WTC11 (cell line): ENCODE measurements around the gene LDLRAD2. TPM values are rescaled to one million over a fixed set of nuclear protein-coding genes. Genes with fewer than 3 reads are reported as not detected.

Experiments used
- ATAC-seq: fragments of 200-7000 bp; cut with Tn5 transposase; 2 replicates; pipeline ENCODE4 v1.10.0; 2021; ENCODE audit warnings: mild to moderate bottlenecking, moderate library complexity
- CTCF ChIA-PET: fragments of 300-600 bp; sonication (Branson Sonifier 250); formaldehyde crosslinking; loops from one replicate; lab custom pipeline; 2021; ENCODE audit warnings: antibody characterized with exemption; lab: Charles Lee
- POLR2A ChIA-PET: fragments of 350-600 bp; sonication (Branson Sonifier 250); formaldehyde crosslinking; loops from one replicate; lab custom pipeline; 2021; ENCODE audit warnings: antibody characterized with exemption; lab: Charles Lee
- DNase-seq: peaks from one replicate; pipeline ENCODE4 v3.0.0; 2021; ENCODE audit warnings: low spot score
- H3K27ac Mint-ChIP-seq: 2 replicates; pipeline ENCODE4 v1.8.0; 2021; ENCODE audit warnings: mixed read lengths
- H3K27me3 Mint-ChIP-seq: 2 replicates; pipeline ENCODE4 v1.8.0; 2021; ENCODE audit warnings: low read depth, mild to moderate bottlenecking, moderate library complexity, mixed read lengths
- H3K36me3 Mint-ChIP-seq: 2 replicates; pipeline ENCODE4 v1.8.0; 2021; ENCODE audit warnings: mixed read lengths
- H3K4me1 Mint-ChIP-seq: 2 replicates; pipeline ENCODE4 v1.8.0; 2022; ENCODE audit warnings: mixed read lengths
- H3K4me3 Mint-ChIP-seq: 2 replicates; pipeline ENCODE4 v1.8.0; 2021; ENCODE audit warnings: mild to moderate bottlenecking, moderate library complexity, mixed read lengths
- H3K9me3 Mint-ChIP-seq: 2 replicates; pipeline ENCODE4 v1.8.0; 2021; ENCODE audit warnings: mixed read lengths
- ATF1 ChIP-seq: sonication (generic); formaldehyde crosslinking; IDR thresholded peaks from 2 replicates; pipeline ENCODE4 v1.8.1; 2023; ENCODE audit warnings: mild to moderate bottlenecking, moderate library complexity, missing genetic modification reagents
- CREB1 ChIP-seq: sonication (generic); formaldehyde crosslinking; IDR thresholded peaks from 2 replicates; pipeline ENCODE4 v1.8.0; 2023; ENCODE audit warnings: mild to moderate bottlenecking, missing genetic modification reagents
- FOXK1 ChIP-seq: sonication (generic); formaldehyde crosslinking; IDR thresholded peaks from 2 replicates; pipeline ENCODE4 v1.8.0; 2022; ENCODE audit warnings: mild to moderate bottlenecking, moderate library complexity, missing genetic modification reagents
- GABPB1 ChIP-seq: sonication (generic); formaldehyde crosslinking; IDR thresholded peaks from 2 replicates; pipeline ENCODE4 v1.8.1; 2023; ENCODE audit warnings: mild to moderate bottlenecking, missing genetic modification reagents
- GRHL2 ChIP-seq: fragments of 250-450 bp; sonication (Bioruptor Pico); IDR thresholded peaks from 2 replicates; pipeline ENCODE4 v1.8.0; 2022; ENCODE audit warnings: mild to moderate bottlenecking, moderate library complexity; ENCODE audit not compliant: insufficient replicate concordance, severe bottlenecking
- HMGA2 ChIP-seq: fragments of 250-450 bp; sonication (Bioruptor Pico); IDR thresholded peaks from 2 replicates; pipeline ENCODE4 v1.4.0; 2021; ENCODE audit warnings: mild to moderate bottlenecking, moderate library complexity
- NR1H2 ChIP-seq: sonication (generic); formaldehyde crosslinking; IDR thresholded peaks from 2 replicates; pipeline ENCODE4 v1.9.0; 2021; ENCODE audit warnings: mild to moderate bottlenecking, moderate library complexity, missing genetic modification reagents
- NR2C2 ChIP-seq: sonication (generic); formaldehyde crosslinking; IDR thresholded peaks from 2 replicates; pipeline ENCODE4 v1.8.0; 2022; ENCODE audit warnings: mild to moderate bottlenecking, missing genetic modification reagents
- NR3C1 ChIP-seq: sonication (generic); formaldehyde crosslinking; conservative IDR thresholded peaks from 2 replicates; pipeline ENCODE4 v1.8.1; 2023; ENCODE audit warnings: low read depth, mild to moderate bottlenecking, missing genetic modification reagents
- SMAD4 ChIP-seq: sonication (generic); formaldehyde crosslinking; IDR thresholded peaks from 2 replicates; pipeline ENCODE4 v1.8.0; 2022; ENCODE audit warnings: mild to moderate bottlenecking, missing genetic modification reagents
- ZNF138 ChIP-seq: sonication (generic); formaldehyde crosslinking; conservative IDR thresholded peaks from 2 replicates; pipeline ENCODE4 v1.8.1; 2022; ENCODE audit warnings: mild to moderate bottlenecking, moderate library complexity, missing genetic modification reagents
- ZNF416 ChIP-seq: fragments of 250-450 bp; sonication (Bioruptor Pico); IDR thresholded peaks from 2 replicates; pipeline ENCODE4 v1.9.0; 2021; ENCODE audit warnings: mild to moderate bottlenecking, inconsistent platforms
- total RNA-seq: library from RNA; stranded (reverse); gene quantifications from 3 replicates; pipeline ENCODE4 v1.2.3, GENCODE V29; 2021
- TF ChIP-seq, protein P1 (sequence below): fragments of 250-450 bp; sonication (Bioruptor Pico); IDR thresholded peaks from 2 replicates; pipeline ENCODE4 v2.1.2; 2022; ENCODE audit warnings: mild to moderate bottlenecking, moderate library complexity
- TF ChIP-seq, protein P2 (sequence below): fragments of 250-450 bp; sonication (Bioruptor Pico); conservative IDR thresholded peaks from 2 replicates; pipeline ENCODE4 v1.9.0; 2021; ENCODE audit warnings: mild to moderate bottlenecking
- TF ChIP-seq, protein P3 (sequence below): fragments of 200-600 bp; IDR thresholded peaks from 2 replicates; pipeline ENCODE4 v1.8.0; 2022; ENCODE audit warnings: antibody characterized with exemption
- TF ChIP-seq, protein P4 (sequence below): sonication (generic); formaldehyde crosslinking; IDR thresholded peaks from 2 replicates; pipeline ENCODE4 v1.8.1; 2023; ENCODE audit warnings: mild to moderate bottlenecking, missing genetic modification reagents, borderline replicate concordance
- TF ChIP-seq, protein P5 (sequence below): sonication (generic); formaldehyde crosslinking; IDR thresholded peaks from 2 replicates; pipeline ENCODE4 v1.8.0; 2023; ENCODE audit warnings: mild to moderate bottlenecking, missing genetic modification reagents
- TF ChIP-seq, protein P6 (sequence below): sonication (generic); formaldehyde crosslinking; IDR thresholded peaks from 2 replicates; pipeline ENCODE4 v1.8.1; 2022; ENCODE audit warnings: missing genetic modification reagents, borderline replicate concordance
- TF ChIP-seq, protein P7 (sequence below): fragments of 250-450 bp; sonication (Bioruptor Pico); IDR thresholded peaks from 2 replicates; pipeline ENCODE4 v1.9.0; 2021; ENCODE audit warnings: mild to moderate bottlenecking

The LDLRAD2 gene
- total RNA-seq, 1 experiment from 2014 or later = 0.63 TPM

DNA sequence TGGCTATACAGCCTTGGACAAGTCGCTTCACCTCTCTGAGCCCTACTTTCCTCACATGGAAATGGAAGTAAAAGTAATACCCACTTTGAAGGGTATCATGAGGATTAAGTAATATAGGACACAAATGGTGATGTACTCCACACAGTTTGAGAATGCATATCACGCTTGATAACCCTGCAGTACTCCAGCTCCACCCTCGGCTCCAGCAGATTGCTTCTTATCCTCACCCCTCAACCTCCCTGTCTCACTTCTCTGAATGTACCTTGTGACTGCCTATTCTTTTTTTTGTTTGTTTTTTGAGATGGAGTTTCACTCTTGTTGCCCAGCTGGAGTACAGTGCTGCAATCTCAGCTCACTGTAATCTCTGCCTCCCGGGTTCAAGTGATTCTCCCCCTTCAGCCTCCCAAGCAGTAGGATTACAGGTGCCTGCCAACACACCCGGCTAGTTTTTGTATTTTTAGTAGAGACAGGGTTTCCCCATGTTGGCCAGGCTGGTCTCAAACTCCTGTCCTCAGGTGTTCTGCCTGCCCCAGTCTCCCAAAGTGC is 55.5 kb downstream of the LDLRAD2 start:
- H3K9me3 Mint-ChIP-seq = no peaks in the 10 kb centered on the region
- H3K4me1 Mint-ChIP-seq = peaks cover 23% of the 10 kb centered on the region
- CTCF ChIA-PET = interaction anchor here (0.8 kb wide), 1 partner anchor 549 kb away, joined by 3 read pairs; no protein-coding TSS in a partner anchor
- H3K36me3 Mint-ChIP-seq = peaks cover 31% of the 10 kb centered on the region
- DNase-seq (no peak), ATAC-seq (no peak)
- POLR2A ChIA-PET = no interaction called here
- H3K27ac Mint-ChIP-seq = no peak overlapping the region
- no peaks in the 10 kb centered on the region for H3K27me3 Mint-ChIP-seq
- H3K4me3 Mint-ChIP-seq = no peak overlapping the region
- TF ChIP-seq FOXK1 (CRISPR knock-in tag) (no peak), ATF1 (no peak), CREB1 (CRISPR knock-in tag) (no peak), ZNF138 (CRISPR knock-in tag) (no peak)
- TF ChIP-seq, protein P1, sequence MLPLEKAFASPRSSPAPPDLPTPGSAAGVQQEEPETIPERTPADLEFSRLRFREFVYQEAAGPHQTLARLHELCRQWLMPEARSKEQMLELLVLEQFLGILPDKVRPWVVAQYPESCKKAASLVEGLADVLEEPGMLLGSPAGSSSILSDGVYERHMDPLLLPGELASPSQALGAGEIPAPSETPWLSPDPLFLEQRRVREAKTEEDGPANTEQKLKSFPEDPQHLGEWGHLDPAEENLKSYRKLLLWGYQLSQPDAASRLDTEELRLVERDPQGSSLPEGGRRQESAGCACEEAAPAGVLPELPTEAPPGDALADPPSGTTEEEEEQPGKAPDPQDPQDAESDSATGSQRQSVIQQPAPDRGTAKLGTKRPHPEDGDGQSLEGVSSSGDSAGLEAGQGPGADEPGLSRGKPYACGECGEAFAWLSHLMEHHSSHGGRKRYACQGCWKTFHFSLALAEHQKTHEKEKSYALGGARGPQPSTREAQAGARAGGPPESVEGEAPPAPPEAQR (CRISPR knock-in tag) = no peak
- TF ChIP-seq, protein P2, sequence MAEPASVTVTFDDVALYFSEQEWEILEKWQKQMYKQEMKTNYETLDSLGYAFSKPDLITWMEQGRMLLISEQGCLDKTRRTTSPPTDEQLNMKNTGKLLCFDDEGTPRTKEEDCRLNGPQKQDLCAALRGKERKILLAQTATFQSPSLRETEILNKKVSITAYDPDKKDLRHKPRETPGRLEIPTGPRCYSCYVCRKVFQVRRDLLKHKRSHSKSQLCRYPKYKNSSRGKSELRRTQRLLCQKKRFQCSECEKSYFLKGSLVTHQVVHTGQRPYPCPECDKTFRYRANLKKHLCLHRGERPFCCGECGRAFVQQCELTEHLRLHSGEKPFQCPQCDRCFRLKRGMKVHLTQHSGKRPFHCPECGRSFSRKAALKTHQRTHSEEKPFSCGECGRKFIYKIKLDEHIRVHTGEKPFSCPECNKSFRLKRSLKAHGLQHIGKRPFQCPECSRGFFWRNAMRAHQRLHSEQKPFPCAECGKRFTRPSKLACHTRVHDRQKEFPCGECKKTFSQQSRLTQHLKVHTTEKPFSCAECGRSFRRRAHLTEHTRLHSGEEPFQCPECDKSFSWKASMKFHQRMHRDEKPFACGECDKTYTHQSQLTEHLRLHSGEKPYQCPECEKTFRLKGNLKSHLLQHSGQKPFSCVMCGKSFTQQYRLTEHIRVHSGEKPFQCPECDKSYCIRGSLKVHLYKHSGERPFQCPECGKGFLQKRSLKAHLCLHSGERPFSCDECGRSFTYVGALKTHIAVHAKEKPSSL = no peak

DNA sequence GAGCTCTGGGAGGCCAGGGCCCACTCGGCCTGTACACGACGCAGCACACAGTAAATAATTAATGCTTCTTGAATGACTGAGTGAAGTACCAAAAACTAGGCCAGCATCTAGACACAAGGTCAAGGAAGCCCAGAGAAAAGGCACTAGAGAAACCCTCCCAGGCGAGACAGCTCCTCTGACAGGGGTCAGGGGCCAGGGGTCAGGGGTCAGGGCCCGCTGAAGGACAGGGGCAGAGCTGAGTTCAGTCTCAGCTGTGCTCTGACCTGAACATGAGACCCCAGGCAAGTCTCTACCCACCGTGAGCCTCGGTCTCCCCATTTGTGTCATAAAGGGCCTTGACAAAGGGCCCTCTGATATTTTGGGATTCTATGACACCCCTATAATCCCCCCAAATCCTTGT is 56.4 kb downstream of the LDLRAD2 start:
- Mint-ChIP-seq H3K27ac (no peak overlapping the region), H3K27me3 (no peaks in the 10 kb centered on the region), H3K36me3 (peaks cover 31% of the 10 kb centered on the region), H3K4me3 (no peak overlapping the region), H3K9me3 (no peaks in the 10 kb centered on the region), H3K4me1 (peaks cover 26% of the 10 kb centered on the region)
- POLR2A ChIA-PET = no interaction called here
- CTCF ChIA-PET = no interaction called here
- no peak for DNase-seq
- ATAC-seq = no peak
- TF ChIP-seq NR2C2 (CRISPR knock-in tag) (no peak), NR1H2 (CRISPR knock-in tag) (no peak), GABPB1 (CRISPR knock-in tag) (no peak), GRHL2 (CRISPR knock-in tag) (no peak), NR3C1 (CRISPR knock-in tag) (no peak), HMGA2 (CRISPR knock-in tag) (no peak), SMAD4 (CRISPR knock-in tag) (no peak), ZNF416 (CRISPR knock-in tag) (no peak)
- TF ChIP-seq, protein P3, sequence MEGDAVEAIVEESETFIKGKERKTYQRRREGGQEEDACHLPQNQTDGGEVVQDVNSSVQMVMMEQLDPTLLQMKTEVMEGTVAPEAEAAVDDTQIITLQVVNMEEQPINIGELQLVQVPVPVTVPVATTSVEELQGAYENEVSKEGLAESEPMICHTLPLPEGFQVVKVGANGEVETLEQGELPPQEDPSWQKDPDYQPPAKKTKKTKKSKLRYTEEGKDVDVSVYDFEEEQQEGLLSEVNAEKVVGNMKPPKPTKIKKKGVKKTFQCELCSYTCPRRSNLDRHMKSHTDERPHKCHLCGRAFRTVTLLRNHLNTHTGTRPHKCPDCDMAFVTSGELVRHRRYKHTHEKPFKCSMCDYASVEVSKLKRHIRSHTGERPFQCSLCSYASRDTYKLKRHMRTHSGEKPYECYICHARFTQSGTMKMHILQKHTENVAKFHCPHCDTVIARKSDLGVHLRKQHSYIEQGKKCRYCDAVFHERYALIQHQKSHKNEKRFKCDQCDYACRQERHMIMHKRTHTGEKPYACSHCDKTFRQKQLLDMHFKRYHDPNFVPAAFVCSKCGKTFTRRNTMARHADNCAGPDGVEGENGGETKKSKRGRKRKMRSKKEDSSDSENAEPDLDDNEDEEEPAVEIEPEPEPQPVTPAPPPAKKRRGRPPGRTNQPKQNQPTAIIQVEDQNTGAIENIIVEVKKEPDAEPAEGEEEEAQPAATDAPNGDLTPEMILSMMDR = no peak
- TF ChIP-seq, protein P4, sequence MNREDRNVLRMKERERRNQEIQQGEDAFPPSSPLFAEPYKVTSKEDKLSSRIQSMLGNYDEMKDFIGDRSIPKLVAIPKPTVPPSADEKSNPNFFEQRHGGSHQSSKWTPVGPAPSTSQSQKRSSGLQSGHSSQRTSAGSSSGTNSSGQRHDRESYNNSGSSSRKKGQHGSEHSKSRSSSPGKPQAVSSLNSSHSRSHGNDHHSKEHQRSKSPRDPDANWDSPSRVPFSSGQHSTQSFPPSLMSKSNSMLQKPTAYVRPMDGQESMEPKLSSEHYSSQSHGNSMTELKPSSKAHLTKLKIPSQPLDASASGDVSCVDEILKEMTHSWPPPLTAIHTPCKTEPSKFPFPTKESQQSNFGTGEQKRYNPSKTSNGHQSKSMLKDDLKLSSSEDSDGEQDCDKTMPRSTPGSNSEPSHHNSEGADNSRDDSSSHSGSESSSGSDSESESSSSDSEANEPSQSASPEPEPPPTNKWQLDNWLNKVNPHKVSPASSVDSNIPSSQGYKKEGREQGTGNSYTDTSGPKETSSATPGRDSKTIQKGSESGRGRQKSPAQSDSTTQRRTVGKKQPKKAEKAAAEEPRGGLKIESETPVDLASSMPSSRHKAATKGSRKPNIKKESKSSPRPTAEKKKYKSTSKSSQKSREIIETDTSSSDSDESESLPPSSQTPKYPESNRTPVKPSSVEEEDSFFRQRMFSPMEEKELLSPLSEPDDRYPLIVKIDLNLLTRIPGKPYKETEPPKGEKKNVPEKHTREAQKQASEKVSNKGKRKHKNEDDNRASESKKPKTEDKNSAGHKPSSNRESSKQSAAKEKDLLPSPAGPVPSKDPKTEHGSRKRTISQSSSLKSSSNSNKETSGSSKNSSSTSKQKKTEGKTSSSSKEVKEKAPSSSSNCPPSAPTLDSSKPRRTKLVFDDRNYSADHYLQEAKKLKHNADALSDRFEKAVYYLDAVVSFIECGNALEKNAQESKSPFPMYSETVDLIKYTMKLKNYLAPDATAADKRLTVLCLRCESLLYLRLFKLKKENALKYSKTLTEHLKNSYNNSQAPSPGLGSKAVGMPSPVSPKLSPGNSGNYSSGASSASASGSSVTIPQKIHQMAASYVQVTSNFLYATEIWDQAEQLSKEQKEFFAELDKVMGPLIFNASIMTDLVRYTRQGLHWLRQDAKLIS (CRISPR knock-in tag) = no peak
- TF ChIP-seq, protein P5, sequence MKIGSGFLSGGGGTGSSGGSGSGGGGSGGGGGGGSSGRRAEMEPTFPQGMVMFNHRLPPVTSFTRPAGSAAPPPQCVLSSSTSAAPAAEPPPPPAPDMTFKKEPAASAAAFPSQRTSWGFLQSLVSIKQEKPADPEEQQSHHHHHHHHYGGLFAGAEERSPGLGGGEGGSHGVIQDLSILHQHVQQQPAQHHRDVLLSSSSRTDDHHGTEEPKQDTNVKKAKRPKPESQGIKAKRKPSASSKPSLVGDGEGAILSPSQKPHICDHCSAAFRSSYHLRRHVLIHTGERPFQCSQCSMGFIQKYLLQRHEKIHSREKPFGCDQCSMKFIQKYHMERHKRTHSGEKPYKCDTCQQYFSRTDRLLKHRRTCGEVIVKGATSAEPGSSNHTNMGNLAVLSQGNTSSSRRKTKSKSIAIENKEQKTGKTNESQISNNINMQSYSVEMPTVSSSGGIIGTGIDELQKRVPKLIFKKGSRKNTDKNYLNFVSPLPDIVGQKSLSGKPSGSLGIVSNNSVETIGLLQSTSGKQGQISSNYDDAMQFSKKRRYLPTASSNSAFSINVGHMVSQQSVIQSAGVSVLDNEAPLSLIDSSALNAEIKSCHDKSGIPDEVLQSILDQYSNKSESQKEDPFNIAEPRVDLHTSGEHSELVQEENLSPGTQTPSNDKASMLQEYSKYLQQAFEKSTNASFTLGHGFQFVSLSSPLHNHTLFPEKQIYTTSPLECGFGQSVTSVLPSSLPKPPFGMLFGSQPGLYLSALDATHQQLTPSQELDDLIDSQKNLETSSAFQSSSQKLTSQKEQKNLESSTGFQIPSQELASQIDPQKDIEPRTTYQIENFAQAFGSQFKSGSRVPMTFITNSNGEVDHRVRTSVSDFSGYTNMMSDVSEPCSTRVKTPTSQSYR (CRISPR knock-in tag) = no peak
- TF ChIP-seq, protein P6, sequence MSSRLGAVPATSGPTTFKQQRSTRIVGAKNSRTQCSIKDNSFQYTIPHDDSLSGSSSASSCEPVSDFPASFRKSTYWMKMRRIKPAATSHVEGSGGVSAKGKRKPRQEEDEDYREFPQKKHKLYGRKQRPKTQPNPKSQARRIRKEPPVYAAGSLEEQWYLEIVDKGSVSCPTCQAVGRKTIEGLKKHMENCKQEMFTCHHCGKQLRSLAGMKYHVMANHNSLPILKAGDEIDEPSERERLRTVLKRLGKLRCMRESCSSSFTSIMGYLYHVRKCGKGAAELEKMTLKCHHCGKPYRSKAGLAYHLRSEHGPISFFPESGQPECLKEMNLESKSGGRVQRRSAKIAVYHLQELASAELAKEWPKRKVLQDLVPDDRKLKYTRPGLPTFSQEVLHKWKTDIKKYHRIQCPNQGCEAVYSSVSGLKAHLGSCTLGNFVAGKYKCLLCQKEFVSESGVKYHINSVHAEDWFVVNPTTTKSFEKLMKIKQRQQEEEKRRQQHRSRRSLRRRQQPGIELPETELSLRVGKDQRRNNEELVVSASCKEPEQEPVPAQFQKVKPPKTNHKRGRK = no peak
- TF ChIP-seq, protein P7, sequence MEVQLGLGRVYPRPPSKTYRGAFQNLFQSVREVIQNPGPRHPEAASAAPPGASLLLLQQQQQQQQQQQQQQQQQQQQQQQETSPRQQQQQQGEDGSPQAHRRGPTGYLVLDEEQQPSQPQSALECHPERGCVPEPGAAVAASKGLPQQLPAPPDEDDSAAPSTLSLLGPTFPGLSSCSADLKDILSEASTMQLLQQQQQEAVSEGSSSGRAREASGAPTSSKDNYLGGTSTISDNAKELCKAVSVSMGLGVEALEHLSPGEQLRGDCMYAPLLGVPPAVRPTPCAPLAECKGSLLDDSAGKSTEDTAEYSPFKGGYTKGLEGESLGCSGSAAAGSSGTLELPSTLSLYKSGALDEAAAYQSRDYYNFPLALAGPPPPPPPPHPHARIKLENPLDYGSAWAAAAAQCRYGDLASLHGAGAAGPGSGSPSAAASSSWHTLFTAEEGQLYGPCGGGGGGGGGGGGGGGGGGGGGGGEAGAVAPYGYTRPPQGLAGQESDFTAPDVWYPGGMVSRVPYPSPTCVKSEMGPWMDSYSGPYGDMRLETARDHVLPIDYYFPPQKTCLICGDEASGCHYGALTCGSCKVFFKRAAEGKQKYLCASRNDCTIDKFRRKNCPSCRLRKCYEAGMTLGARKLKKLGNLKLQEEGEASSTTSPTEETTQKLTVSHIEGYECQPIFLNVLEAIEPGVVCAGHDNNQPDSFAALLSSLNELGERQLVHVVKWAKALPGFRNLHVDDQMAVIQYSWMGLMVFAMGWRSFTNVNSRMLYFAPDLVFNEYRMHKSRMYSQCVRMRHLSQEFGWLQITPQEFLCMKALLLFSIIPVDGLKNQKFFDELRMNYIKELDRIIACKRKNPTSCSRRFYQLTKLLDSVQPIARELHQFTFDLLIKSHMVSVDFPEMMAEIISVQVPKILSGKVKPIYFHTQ (CRISPR knock-in tag) = no peak
